GM18505 (cell line): Measurements from ENCODE around the gene SRD5A1.

Experiments used
- ATAC-seq: cut with Tn5 transposase; IDR thresholded peaks from one replicate; pipeline ENCODE4 v1.9.1; 2021; ENCODE audit not compliant: unreplicated experiment
- POLR2A ChIP-seq: IDR thresholded peaks from 4 replicates; pipeline ENCODE4 v1.6.1; 2011; ENCODE audit warnings: borderline replicate concordance; ENCODE audit not compliant: insufficient read depth, insufficient read length; ENCODE audit errors: extremely low read depth

The SRD5A1 gene

DNA sequence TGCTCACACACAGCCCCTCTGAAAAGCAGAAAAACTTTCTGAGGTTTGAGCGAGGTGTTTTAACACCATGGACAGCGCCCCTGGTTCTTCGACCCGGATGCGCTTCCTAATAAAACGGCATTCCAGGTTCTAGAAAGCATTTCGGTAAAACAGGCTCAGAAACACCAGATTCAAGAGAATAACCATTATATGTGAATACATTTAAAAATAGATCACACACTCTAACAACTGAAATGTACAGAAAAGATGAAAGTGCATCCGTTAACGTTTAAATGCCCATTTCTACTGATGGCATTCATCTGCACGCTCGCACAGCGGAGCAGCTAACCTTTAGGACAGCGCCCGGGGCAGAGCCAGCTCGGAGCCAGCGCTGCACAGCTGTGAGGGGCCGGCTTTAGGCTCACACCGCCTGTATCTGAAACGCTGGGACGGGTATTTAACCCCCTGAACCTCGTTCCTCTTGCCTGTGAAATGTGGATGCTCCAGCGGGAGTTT is 53.7 kb downstream of the SRD5A1 start:
- no peak for ATAC-seq
- no peak for TF ChIP-seq POLR2A

DNA sequence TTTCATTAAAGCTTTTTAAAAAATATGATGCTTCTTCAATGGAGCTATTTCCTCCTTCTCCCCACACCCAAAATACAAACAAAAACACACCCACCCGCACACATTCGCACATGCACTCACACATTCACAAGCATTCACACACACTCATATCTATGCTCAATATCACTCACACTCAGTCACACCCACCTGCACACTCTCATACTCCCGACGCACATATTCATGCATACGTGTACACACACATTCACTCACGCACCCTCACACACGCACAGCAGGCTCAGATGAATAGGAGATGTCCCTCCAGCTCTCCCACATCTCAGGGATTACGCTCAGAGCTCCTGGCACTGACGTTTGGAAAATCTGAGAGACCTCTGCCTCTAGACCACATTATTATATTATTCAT is 54.3 kb downstream of the SRD5A1 start:
- ATAC-seq, result no peak
- TF ChIP-seq POLR2A, result no peak

DNA sequence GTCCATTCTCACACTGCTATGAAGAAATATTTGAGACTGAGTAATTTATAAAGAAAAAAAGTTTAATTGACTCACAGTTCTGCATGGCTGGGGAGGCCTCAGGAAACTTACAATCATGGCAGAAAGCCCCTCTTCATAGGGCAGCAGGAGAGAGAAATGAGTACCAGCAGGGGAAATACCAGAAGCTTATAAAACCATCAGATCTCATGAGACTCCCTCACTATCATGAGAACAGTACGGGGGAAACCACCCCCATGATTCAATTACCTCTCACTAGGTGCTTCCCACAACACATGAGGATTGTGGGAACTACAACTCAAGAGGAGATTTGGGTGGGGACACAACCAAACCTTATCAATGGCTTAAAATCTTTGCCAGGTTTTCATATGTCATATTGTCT is 59.7 kb downstream of the SRD5A1 start:
- TF ChIP-seq POLR2A, result no peak

DNA sequence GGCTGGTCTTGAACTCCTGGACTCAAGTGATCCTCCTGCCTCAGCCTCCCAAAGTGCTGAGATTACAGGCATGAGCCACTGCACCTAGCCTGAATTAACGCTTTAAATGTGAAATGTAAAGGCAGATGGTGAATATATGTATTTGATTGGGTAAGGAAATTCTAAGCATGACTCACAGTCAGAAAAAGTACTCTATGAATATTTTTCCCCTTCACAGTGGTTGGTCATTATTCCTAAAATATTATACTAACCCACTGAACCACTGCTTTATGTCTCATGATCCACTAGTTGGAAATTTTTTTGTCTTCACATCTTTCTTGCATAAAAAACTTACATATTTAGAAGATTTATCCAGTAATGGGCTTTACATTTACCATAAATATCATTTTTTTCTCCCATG is 65.5 kb downstream of the SRD5A1 start:
- ATAC-seq, result no peak
- TF ChIP-seq POLR2A, result no peak

More for the DNA sequence above, 59.7 kb downstream of the SRD5A1 start:
- ATAC-seq, result no peak

DNA sequence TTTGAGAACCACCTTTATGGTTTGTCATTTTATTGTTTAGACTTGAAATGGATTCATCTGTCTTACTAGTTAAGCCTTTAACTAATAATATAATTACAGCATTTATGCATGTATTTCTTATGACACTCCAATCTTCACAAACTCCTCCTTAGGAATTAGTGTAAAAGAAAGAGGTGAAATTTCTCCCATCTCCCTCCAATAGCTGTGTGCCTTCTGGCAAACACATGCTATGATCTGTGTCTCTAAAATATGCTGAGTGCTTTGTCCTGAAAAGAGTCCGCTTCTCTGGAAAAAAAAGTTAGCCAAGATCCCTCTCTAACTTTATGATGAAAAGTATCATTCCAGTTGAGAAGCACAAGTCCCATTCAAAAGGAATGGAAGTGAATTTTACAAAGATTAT is 66.1 kb downstream of the SRD5A1 start:
- TF ChIP-seq POLR2A, result no peak
- no peak for ATAC-seq

DNA sequence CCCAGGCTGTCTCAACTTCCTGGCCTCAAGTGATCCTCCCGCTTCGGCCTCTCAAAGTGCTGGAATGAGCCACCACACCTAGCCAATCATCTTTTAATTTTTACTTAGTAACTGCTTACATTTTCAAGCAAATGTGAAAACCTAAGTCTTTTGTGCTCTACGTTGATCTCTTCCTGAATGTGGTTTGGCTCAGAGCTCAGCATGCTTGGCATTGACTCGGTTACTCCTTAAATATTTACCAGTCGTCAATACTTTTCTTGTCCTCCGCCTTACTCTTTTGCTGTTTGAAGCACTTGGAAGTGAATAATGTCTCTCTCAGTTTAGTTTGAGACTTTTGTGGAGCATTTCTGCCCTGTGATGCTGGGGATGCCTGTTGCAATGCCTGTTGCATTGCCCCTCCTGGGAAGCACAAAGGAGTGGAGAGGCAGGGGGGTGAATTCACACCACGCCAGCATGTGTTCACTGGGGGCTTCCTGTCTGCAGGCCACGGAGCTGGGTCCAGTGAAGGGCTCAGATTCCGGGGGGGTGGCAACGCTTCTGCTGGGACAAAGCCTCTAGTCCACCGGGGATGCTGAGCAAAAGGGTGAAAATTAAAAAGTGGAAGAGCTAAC is 66.9 kb downstream of the SRD5A1 start:
- ATAC-seq, result no peak

DNA sequence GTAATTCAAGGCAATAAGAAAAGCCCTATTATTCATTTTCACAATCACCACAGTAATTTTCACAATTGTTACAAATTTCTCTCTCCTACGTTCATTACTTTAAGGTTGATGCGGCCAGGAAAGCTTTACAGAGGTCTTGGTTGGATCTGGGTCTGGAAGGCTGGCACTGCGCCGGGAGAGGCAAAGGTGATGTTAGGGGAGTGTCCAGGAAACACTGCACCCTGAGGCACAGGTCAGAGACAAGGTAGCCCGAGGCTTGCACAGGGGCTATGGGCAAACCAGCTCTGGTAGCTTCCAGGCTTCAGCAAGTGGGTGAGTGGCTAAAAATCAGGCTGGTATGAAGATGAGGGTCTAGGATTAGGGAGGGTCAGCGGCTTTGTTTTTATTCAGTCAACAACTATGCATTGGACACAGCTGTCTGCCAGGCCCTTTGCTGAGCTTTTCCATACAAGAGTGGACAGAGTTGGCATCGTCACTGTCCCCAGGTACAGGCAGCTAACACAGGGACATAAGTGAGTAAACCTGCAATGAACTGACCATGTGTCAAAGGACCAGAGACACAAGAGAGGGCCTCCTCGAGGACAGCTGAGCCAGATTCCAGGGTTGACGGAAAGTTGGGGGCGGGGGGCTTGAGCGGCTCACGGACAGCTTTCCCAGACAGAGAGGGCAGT is 67.6 kb downstream of the SRD5A1 start:
- no peak for TF ChIP-seq POLR2A
- no peak for ATAC-seq

More for the DNA sequence above, 66.9 kb downstream of the SRD5A1 start:
- TF ChIP-seq POLR2A, result no peak

DNA sequence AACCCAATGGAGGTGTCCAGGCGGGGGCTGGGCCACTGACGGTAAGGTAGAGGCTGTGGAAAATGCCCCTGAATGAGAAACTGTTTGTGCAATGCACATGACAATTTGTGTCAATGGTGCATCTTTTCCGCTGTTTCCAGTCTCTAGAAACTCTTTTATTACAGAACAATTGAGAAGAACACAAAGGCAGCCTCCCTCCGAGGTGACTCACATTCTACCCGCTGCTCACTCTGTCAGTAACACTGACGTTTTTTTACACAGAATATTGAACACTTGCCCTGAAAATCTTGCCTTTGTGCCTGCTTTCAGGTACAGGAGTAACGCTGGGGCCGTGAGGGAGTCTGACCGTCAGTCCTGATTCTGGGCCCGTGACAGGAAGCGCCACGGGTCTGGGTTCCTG is 68.3 kb downstream of the SRD5A1 start:
- no peak for ATAC-seq
- no peak for TF ChIP-seq POLR2A

DNA sequence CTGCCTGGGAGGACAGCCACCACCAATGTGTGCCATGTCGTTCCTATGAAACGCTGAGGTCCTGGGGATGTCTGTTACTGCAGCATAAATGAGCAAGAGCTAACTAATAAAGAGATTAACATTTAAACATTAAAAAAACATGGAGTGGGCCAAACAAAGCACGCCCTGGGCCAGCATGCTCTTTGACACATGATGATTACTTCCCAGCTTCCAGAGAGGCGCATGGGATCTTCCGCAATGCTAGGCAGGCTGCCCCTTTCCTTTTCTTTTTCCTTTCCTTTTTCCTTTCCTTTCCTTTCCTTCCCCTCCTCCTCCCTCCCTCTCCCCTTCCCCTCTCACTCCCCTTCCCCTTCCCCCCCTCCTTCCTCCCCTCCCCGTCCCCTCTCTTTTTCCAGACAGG is 69.4 kb downstream of the SRD5A1 start:
- no peak for TF ChIP-seq POLR2A

DNA sequence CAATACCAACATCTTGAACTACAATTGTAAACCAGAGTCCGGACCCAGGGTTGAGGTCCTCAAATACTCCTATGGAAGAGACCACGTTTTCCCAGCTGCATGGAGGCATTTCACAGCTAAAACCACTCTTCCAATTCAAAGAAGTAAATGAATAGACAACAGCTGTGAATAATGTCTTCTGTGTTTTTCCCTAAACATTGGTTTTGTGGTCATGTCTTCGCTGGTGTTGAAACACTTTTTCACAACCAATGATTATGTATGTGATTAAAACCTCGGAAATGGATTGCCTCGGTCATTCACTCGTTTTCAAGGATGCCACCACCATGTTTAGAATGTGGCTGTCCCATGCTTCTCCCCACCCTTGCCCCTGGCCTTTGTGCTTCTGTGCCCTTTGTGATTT is 70.6 kb downstream of the SRD5A1 start:
- no peak for TF ChIP-seq POLR2A
- ATAC-seq, result no peak

More for the DNA sequence above, 69.4 kb downstream of the SRD5A1 start:
- ATAC-seq, result no peak

DNA sequence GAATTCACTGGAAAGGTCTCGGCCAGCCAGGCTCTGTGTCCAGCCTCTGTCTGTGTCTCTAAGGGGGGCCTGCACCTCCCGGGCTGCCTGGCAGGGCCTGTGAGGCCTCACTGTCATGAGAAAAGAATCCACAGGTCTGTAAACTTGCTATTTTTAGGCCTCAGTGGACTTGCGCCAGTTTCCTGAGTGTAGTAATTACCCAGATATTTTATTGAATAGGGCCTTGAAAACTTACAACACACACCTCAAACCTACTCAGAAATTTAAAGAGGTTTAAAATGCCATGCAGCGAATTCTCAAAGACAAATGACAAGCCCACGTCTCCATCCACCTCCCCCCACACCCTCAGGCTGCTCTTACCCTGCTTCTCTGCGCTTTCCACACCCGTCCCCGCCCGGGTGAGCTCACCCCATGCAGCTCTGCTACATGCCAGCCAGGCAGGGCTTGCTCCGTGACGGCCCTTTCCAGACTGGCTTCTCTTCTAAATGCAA is 71.2 kb downstream of the SRD5A1 start:
- no peak for TF ChIP-seq POLR2A
- no peak for ATAC-seq

DNA sequence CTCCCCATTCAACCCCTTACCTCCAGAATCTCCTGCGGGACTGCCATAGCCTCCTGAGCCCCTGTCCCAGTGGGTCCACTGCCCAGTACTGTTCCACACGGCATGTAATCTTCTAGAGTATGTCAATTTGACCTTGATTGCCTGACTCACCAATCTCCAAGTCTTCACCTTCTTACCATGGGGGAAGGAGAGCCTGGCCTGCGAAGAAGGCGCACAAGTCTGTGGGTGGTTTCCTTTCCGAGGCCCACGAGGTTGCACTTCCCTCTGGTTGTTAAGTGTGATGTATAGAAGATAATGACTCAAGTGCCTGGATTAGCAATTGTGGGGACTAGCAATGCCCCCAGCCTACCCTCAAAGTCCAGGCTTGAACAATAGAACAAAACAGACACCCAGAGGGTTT is 71.8 kb downstream of the SRD5A1 start:
- peak; percentile 73 for ATAC-seq
- TF ChIP-seq POLR2A, result no peak

DNA sequence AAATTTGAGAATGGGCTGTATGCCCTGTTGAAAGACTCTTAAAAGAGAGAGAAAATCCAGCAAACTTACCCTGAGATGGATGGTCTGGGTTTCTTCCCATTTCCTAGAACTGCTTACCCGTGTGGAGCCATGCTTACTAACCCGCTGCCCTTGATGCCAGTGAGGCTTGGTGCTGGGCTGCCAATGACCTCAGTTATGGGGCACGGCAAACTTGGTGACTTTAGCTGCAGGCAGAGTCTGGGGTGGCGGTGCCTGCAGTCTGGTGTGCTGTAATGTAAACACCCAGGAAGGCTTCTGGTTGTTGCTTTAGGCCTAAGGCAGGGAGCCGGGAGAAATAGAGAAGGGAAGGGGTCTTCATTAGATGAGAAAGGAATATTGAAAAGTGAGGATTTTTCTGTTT is 72.7 kb downstream of the SRD5A1 start:
- no peak for ATAC-seq
- no peak for TF ChIP-seq POLR2A

DNA sequence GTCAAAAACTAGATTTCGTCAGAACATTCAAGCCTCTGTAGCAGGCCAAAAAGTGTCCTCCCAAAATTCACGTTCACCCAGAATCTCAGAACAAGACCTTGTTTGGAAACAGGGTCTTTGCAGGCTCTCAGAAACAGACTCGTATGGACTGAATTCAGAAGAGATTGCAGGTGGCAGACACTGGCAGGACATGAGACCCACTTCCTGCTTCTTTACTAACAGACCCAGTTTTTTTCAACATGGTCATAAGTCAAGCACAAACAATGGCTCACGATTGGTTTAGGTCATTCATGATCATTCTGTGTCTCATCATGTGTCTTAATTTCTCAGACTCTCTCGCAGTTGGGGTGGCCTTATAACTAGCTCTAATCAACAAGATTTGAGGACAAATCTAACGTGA is 74.6 kb downstream of the SRD5A1 start:
- ATAC-seq, result no peak
- TF ChIP-seq POLR2A, result no peak
